Trophoblast cell (in vitro differentiated cells and primary cell): Measurements from ENCODE around the gene MARCHF9.

Experiments used
- DNase-seq, 2 donors: peaks; one replicate each; pipeline ENCODE4 v3.0.0-alpha.2; 2016
- H2AFZ ChIP-seq: 2 replicates; pipeline ENCODE4 v1.6.1; 2013; ENCODE audit warnings: low read length, moderate library complexity, mild to moderate bottlenecking; ENCODE audit not compliant: insufficient read depth, poor library complexity
- H2AK5ac ChIP-seq: 2 replicates; pipeline ENCODE4 v1.6.1; 2013; ENCODE audit warnings: mild to moderate bottlenecking, low read length
- H2BK120ac ChIP-seq: 2 replicates; pipeline ENCODE4 v1.6.1; 2013; ENCODE audit warnings: low read length, mild to moderate bottlenecking, moderate library complexity; ENCODE audit not compliant: insufficient read depth, poor library complexity
- H2BK12ac ChIP-seq: 2 replicates; pipeline ENCODE4 v1.6.1; 2013; ENCODE audit warnings: mild to moderate bottlenecking, low read length, moderate library complexity
- H2BK5ac ChIP-seq: 2 replicates; pipeline ENCODE4 v1.6.1; 2013; ENCODE audit warnings: low read length, low read depth, moderate library complexity, mild to moderate bottlenecking; ENCODE audit not compliant: poor library complexity
- H3K14ac ChIP-seq: 2 replicates; pipeline ENCODE4 v1.6.1; 2013; ENCODE audit warnings: mild to moderate bottlenecking, low read length
- H3K18ac ChIP-seq: 2 replicates; pipeline ENCODE4 v1.6.1; 2013; ENCODE audit warnings: mild to moderate bottlenecking, low read length
- H3K23ac ChIP-seq: 2 replicates; pipeline ENCODE4 v1.6.1; 2013; ENCODE audit warnings: low read length
- H3K27ac ChIP-seq: 2 replicates; pipeline ENCODE4 v1.5.1; 2013; ENCODE audit warnings: low read depth, mild to moderate bottlenecking, inconsistent platforms, low read length, moderate library complexity
- H3K27me3 ChIP-seq: 2 replicates; pipeline ENCODE4 v1.6.1; 2013; ENCODE audit warnings: inconsistent platforms, mild to moderate bottlenecking, low read length, moderate library complexity; ENCODE audit not compliant: insufficient read depth
- H3K36me3 ChIP-seq, 2 experiments: 1 replicate in 1 of 2; 2 replicates in 1 of 2; pipeline ENCODE4 v1.6.1; 2013; ENCODE audit warnings: low read length in 2 of 2, mild to moderate bottlenecking in 2 of 2, moderate library complexity in 1 of 2; ENCODE audit not compliant: insufficient read depth in 2 of 2, control insufficient read depth in 1 of 2
- H3K4ac ChIP-seq: 2 replicates; pipeline ENCODE4 v1.6.1; 2013; ENCODE audit warnings: low read depth, mild to moderate bottlenecking, low read length, moderate library complexity
- H3K4me1 ChIP-seq, 2 experiments: 1 replicate in 1 of 2; 2 replicates in 1 of 2; pipeline ENCODE4 v1.6.1; 2013; ENCODE audit warnings: low read length in 2 of 2, mild to moderate bottlenecking in 2 of 2, moderate library complexity in 1 of 2; ENCODE audit not compliant: insufficient read depth in 2 of 2, control insufficient read depth in 1 of 2
- H3K4me2 ChIP-seq: 2 replicates; pipeline ENCODE4 v1.6.1; 2013; ENCODE audit warnings: inconsistent platforms, mild to moderate bottlenecking, low read length, moderate library complexity
- H3K4me3 ChIP-seq: 2 replicates; pipeline ENCODE4 v1.5.1; 2013; ENCODE audit warnings: mild to moderate bottlenecking, low read depth, low read length, inconsistent platforms
- H3K79me1 ChIP-seq: one replicate; pipeline ENCODE4 v1.6.1; 2013; ENCODE audit warnings: low read length
- H3K79me2 ChIP-seq: 2 replicates; pipeline ENCODE4 v1.6.1; 2013; ENCODE audit warnings: low read length, mild to moderate bottlenecking; ENCODE audit not compliant: control insufficient read depth, insufficient read depth, poor library complexity
- H3K9ac ChIP-seq: 2 replicates; pipeline ENCODE4 v1.6.1; 2013; ENCODE audit warnings: mild to moderate bottlenecking, low read length
- H3K9me3 ChIP-seq: 2 replicates; pipeline ENCODE4 v1.6.1; 2013; ENCODE audit warnings: low read depth, mild to moderate bottlenecking, control low read depth, inconsistent platforms, low read length; ENCODE audit not compliant: insufficient read depth
- H4K12ac ChIP-seq: 2 replicates; pipeline ENCODE4 v1.6.1; 2013; ENCODE audit warnings: low read depth, mild to moderate bottlenecking, low read length, moderate library complexity
- H4K8ac ChIP-seq: 2 replicates; pipeline ENCODE4 v1.6.1; 2013; ENCODE audit warnings: low read depth, mild to moderate bottlenecking, low read length, moderate library complexity
- H4K91ac ChIP-seq: one replicate; pipeline ENCODE4 v1.6.1; 2013; ENCODE audit warnings: low read depth, mild to moderate bottlenecking, low read length, moderate library complexity
- WGBS: extraction: QIAGEN DNeasy Blood & Tissue Kit; methylation state at CpG from one replicate; pipeline ENCODE4 v1.1.7; 2013; ENCODE audit warnings: missing lambda C conversion rate; ENCODE audit not compliant: insufficient read length, insufficient coverage; ENCODE audit errors: extremely low coverage; 5-methylcytosine and 5-hydroxymethylcytosine counted together

MARCHF9 gene

DNA sequence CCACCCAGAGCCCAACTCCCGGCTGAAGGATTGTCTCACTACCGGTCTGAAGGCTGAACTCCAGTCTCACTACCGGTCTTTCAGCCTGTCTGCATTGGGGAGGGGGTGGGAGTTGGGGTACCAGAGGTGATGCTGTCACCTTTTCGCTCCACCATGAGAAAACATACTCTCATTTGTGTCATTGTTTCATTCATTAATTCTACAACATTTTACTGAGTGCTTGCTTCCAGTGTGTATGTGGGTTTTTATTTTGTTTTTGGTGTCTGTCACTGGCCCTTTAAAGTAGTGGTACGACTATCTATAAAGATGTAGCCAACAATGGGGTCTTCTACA is 2.3 kb upstream of the MARCHF9 start:
- Histone ChIP-seq H3K18ac (no peak overlapping the region), H3K14ac (no peak overlapping the region), H3K4me1 (peaks cover 7 to 18% of the 10 kb centered on the region in 2 experiments), H2BK12ac (no peak overlapping the region), H3K79me1 (peaks cover 3% of the 10 kb centered on the region), H4K8ac (peak overlapping the region; percentile 15), H3K9ac (no peak overlapping the region), H4K91ac (no peak overlapping the region), H2BK5ac (no peak overlapping the region), H2AK5ac (no peak overlapping the region), H2AFZ (no peak overlapping the region), H2BK120ac (no peak overlapping the region), H4K12ac (no peak overlapping the region), H3K27me3 (peaks cover 22% of the 10 kb centered on the region), H3K4me2 (peak overlapping the region; percentile 46), H3K4me3 (no peak overlapping the region), H3K79me2 (peaks cover 9% of the 10 kb centered on the region), H3K9me3 (peaks cover 5% of the 10 kb centered on the region), H3K23ac (no peak overlapping the region), H3K4ac (no peak overlapping the region), H3K36me3 (peaks cover 16 to 25% of the 10 kb centered on the region in 2 experiments), H3K27ac (no peak overlapping the region)
- no peak for DNase-seq
- no CpG with 5 or more reads among the region's 5 CpGs for WGBS

DNA sequence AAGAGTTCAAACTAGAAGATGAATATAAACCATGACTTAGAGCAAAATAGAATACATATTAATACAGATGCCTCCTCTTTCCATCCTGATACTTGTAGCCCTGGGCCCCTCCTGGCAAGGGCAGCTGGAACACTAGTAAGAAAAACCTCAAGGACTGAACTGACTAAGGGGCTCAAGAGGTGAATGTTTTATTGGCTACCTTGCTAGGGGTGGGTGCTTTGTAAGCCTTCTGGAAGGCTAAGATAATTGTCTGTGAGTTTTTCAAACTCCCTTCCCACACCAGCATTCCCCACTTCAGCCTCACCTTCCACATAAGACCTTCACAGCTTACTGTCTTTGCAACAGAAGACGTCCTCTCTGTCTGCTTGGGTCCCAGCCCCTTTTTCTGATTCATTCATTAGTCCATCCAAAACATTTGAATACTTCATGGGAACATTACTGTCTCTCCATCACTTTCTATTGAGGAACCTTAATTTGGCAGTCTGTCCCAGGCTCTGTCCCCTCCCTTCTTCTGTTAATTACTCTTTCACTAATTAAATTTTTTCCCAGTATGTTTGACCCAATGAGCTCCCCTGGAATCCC is 1.1 kb upstream of the MARCHF9 start:
- peaks cover 5% of the 10 kb centered on the region for H3K9me3 ChIP-seq
- H3K4me1 ChIP-seq, result peaks cover 7 to 18% of the 10 kb centered on the region in 2 experiments
- no peak overlapping the region for H4K12ac ChIP-seq
- H3K27ac ChIP-seq, result no peak overlapping the region
- H3K79me2 ChIP-seq, result peaks cover 9% of the 10 kb centered on the region
- DNase-seq, result no peak
- no peak overlapping the region for H2BK120ac ChIP-seq
- no CpG with 5 or more reads among the region's 1 CpG for WGBS
- no peak overlapping the region for H2BK5ac ChIP-seq
- no peak overlapping the region for H4K91ac ChIP-seq
- no peak overlapping the region for H4K8ac ChIP-seq
- H3K27me3 ChIP-seq, result peaks cover 22% of the 10 kb centered on the region
- H3K9ac ChIP-seq, result no peak overlapping the region
- no peak overlapping the region for H3K14ac ChIP-seq
- peaks cover 10 to 16% of the 10 kb centered on the region in 2 experiments for H3K36me3 ChIP-seq
- H2BK12ac ChIP-seq, result no peak overlapping the region
- no peak overlapping the region for H3K4ac ChIP-seq
- no peak overlapping the region for H3K23ac ChIP-seq
- H3K4me2 ChIP-seq, result no peak overlapping the region
- no peak overlapping the region for H2AFZ ChIP-seq
- no peak overlapping the region for H3K18ac ChIP-seq
- no peak overlapping the region for H3K4me3 ChIP-seq
- no peak overlapping the region for H2AK5ac ChIP-seq
- H3K79me1 ChIP-seq, result peaks cover 3% of the 10 kb centered on the region

GRCh38 chr12:57755194-57755453 is 221 bp downstream of the MARCHF9 start:
- H3K4me1 ChIP-seq, result peaks cover 7 to 18% of the 10 kb centered on the region in 2 experiments
- H2BK5ac ChIP-seq, result no peak overlapping the region
- H3K27me3 ChIP-seq, result peaks cover 22% of the 10 kb centered on the region
- H3K14ac ChIP-seq, result no peak overlapping the region
- no peak overlapping the region for H2AFZ ChIP-seq
- H3K79me1 ChIP-seq, result peaks cover 3% of the 10 kb centered on the region
- peaks cover 6 to 11% of the 10 kb centered on the region in 2 experiments for H3K36me3 ChIP-seq
- no peak overlapping the region for H2AK5ac ChIP-seq
- no peak overlapping the region for H2BK120ac ChIP-seq
- H4K12ac ChIP-seq, result no peak overlapping the region
- no peak for DNase-seq
- no peak overlapping the region for H3K23ac ChIP-seq
- H2BK12ac ChIP-seq, result no peak overlapping the region
- peak overlapping the region; percentile 86 for H3K4me2 ChIP-seq
- no peak overlapping the region for H3K18ac ChIP-seq
- H4K8ac ChIP-seq, result no peak overlapping the region
- H3K9ac ChIP-seq, result no peak overlapping the region
- no CpG with 5 or more reads among the region's 34 CpGs for WGBS
- peaks cover 9% of the 10 kb centered on the region for H3K79me2 ChIP-seq
- peaks cover 5% of the 10 kb centered on the region for H3K9me3 ChIP-seq
- H3K27ac ChIP-seq, result no peak overlapping the region
- H4K91ac ChIP-seq, result no peak overlapping the region
- no peak overlapping the region for H3K4ac ChIP-seq
- peak overlapping the region; percentile 62 for H3K4me3 ChIP-seq

GRCh38 chr12:57755454-57756372 is 810 bp downstream of the MARCHF9 start:
- H2BK5ac ChIP-seq, result no peak overlapping the region
- H3K79me1 ChIP-seq, result peaks cover 3% of the 10 kb centered on the region
- no peak overlapping the region for H3K9ac ChIP-seq
- peaks cover 22% of the 10 kb centered on the region for H3K27me3 ChIP-seq
- peaks cover 1 to 5% of the 10 kb centered on the region in 2 experiments for H3K36me3 ChIP-seq
- no CpG with 5 or more reads among the region's 76 CpGs for WGBS
- no peak overlapping the region for H2BK12ac ChIP-seq
- H3K4me1 ChIP-seq, result peaks cover 7 to 18% of the 10 kb centered on the region in 2 experiments
- H2AK5ac ChIP-seq, result no peak overlapping the region
- H3K4me3 ChIP-seq, result peak overlapping the region; percentile 66
- H2AFZ ChIP-seq, result peak overlapping the region; percentile 66
- H3K23ac ChIP-seq, result no peak overlapping the region
- no peak overlapping the region for H4K12ac ChIP-seq
- peaks cover 5% of the 10 kb centered on the region for H3K9me3 ChIP-seq
- H3K14ac ChIP-seq, result no peak overlapping the region
- peak in 1 of 2 donors; percentile 26 for DNase-seq
- H3K27ac ChIP-seq, result no peak overlapping the region
- no peak overlapping the region for H3K18ac ChIP-seq
- H2BK120ac ChIP-seq, result no peak overlapping the region
- H4K91ac ChIP-seq, result no peak overlapping the region
- H3K79me2 ChIP-seq, result peaks cover 9% of the 10 kb centered on the region
- peak overlapping the region; percentile 86 for H3K4me2 ChIP-seq
- H3K4ac ChIP-seq, result no peak overlapping the region
- H4K8ac ChIP-seq, result no peak overlapping the region
